ENCODE measurements around the gene ITGAD. TPM values are rescaled to one million over a fixed set of nuclear protein-coding genes. Genes with fewer than 3 reads are reported as not detected.
A peak's percentile ranks its signal among the peaks of the same experiment; 100 is the strongest.
"Not testable (repeated sequence)": the region's sequence is repeated elsewhere in the genome, so short reads cannot be mapped to it uniquely, and the experiment has no call there.

ITGAD gene
- total RNA-seq, 4 donors from 2014 or later: 0.19 TPM; not detected in 3

GRCh38 chr16:31441956-31442355, 48.8 kb downstream of the ITGAD start:
- peak overlapping the region in 3 of 4 donors; percentile 67 to 70 (median 70) for H3K4me3 ChIP-seq
- no peaks in the 10 kb centered on the region for H3K36me3 ChIP-seq
- H3K9me3 ChIP-seq: no peaks in the 10 kb centered on the region
- no peak for DNase-seq
- peaks cover 0 to 19% (median 5%) of the 10 kb centered on the region in 3 donors for H3K4me1 ChIP-seq
- TF ChIP-seq POLR2A (IDR thresholded peaks at IDR 0.05) (no peak), CTCF (IDR thresholded peaks at IDR 0.05) (no peak)
- H3K27ac ChIP-seq: peak overlapping the region in 2 of 4 donors; percentile 90 to 92
- 84% methylated on average over 33 to 34 of the region's 34 CpGs for WGBS, 2 donors
- intact Hi-C loops (cut with DNase I): loop anchor here (5.0 kb wide), 1 partner anchor 455 kb away; the partner anchor contains the start of gene HSD3B7
- no peaks in the 10 kb centered on the region for H3K27me3 ChIP-seq

GRCh38 chr16:31445931-31446330, 52.8 kb downstream of the ITGAD start:
- H3K4me1 ChIP-seq: peaks cover 0 to 19% (median 5%) of the 10 kb centered on the region in 3 donors
- intact Hi-C loops (cut with DNase I); H3K9me3 ChIP-seq; DNase-seq; H3K36me3 ChIP-seq; H3K4me3 ChIP-seq; H3K27me3 ChIP-seq; H3K27ac ChIP-seq: not testable (repeated sequence)
- 69 to 83% methylated on average over 6 of the region's 6 CpGs for WGBS, 2 donors

- H3K27ac ChIP-seq: peak overlapping the region in 3 of 4 donors; percentile 84 to 92 (median 92)
- no peak for DNase-seq
- H3K9me3 ChIP-seq: no peaks in the 10 kb centered on the region
- TF ChIP-seq CTCF (IDR thresholded peaks at IDR 0.05) (no peak), POLR2A (IDR thresholded peaks at IDR 0.05) (no peak)
- peaks cover 24 to 53% (median 41%) of the 10 kb centered on the region in 3 donors for H3K4me1 ChIP-seq
- WGBS, 2 donors: 59 to 75% methylated on average over 5 of the region's 5 CpGs
- peaks cover 0 to 4% (median 0%) of the 10 kb centered on the region in 3 donors for H3K36me3 ChIP-seq
- intact Hi-C loops (cut with DNase I): no loop called here
- no peak overlapping the region for H3K4me3 ChIP-seq
- H3K27me3 ChIP-seq: no peaks in the 10 kb centered on the region
Observed at GRCh38 chr16:31451201-31451600, 58.1 kb downstream of the ITGAD start.

DNA sequence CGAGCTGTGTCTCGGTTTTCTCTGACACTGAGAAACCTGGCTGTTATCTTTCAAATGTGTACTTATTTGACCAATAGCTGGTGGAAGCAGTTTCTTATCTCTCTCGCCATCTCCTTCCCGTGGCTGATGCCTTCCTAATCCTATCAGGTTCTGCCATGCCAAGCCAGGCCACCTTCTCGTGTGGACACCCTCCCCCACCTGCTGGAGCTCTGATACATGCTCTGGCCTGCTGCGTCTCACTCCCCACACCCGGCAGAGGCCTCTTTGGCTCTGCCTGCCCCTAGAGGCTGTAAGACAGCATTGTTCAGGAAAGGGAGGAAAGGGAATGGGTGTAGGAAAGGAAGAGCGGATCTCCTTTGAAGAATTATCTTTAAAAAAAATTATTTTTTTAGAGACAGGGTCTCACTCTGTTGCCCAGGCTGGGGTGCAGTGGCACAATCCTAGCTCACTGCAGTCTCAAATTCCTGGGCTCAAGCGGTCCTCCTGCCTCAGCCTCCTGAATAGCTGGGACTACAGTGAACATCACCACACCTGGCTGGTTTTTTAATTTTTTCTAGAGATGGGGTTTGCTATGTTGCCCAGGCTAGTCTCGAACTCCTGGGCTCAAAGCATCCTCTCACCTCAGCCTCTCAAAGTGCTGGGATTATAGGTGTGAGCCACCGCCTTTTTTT, 58.7 kb downstream of the ITGAD start:
- H3K4me1 ChIP-seq: peaks cover 28 to 59% (median 47%) of the 10 kb centered on the region in 3 donors
- intact Hi-C loops (cut with DNase I): no loop called here

GRCh38 chr16:31452631-31453106, 59.5 kb downstream of the ITGAD start:
- TF ChIP-seq POLR2A (IDR thresholded peaks at IDR 0.05): peak in 1 of 4 donors; percentile 15
- no peak for TF ChIP-seq CTCF (IDR thresholded peaks at IDR 0.05)
- H3K9me3 ChIP-seq: no peaks in the 10 kb centered on the region
- no peak overlapping the region for H3K4me3 ChIP-seq
- peak overlapping the region; percentile 84 to 92 (median 88) for H3K27ac ChIP-seq
- DNase-seq: no peak
- H3K36me3 ChIP-seq: peaks cover 0 to 4% (median 0%) of the 10 kb centered on the region in 3 donors
- WGBS, 2 donors: 20 to 28% methylated on average over 3 of the region's 3 CpGs
- H3K4me1 ChIP-seq: peaks cover 36 to 67% (median 56%) of the 10 kb centered on the region in 3 donors
- intact Hi-C loops (cut with DNase I): no loop called here
- H3K27me3 ChIP-seq: no peaks in the 10 kb centered on the region

More for the DNA sequence above, 58.7 kb downstream of the ITGAD start:
- peaks cover 0 to 4% (median 0%) of the 10 kb centered on the region in 3 donors for H3K36me3 ChIP-seq
- H3K27me3 ChIP-seq: no peaks in the 10 kb centered on the region
- peak in 5 of 6 experiments; percentile 48 to 74 (median 57) for TF ChIP-seq CTCF (IDR thresholded peaks at IDR 0.05)
- no peak for TF ChIP-seq POLR2A (IDR thresholded peaks at IDR 0.05)
- H3K4me3 ChIP-seq: no peak overlapping the region
- H3K27ac ChIP-seq: peak overlapping the region in 3 of 4 donors; percentile 84 to 92 (median 92)
- H3K9me3 ChIP-seq: no peaks in the 10 kb centered on the region
- 36 to 41% methylated on average over 8 to 11 of the region's 11 CpGs for WGBS, 2 donors
- no peak for DNase-seq

Data from esophagus squamous epithelium (tissue), 5 donors.